Kidney epithelial cell (primary cell): ENCODE data around the gene QSOX2. TPM values are rescaled to one million over a fixed set of nuclear protein-coding genes. Genes with fewer than 3 reads are reported as not detected.

Experiments used
- DNase-seq: peaks from one replicate; pipeline ENCODE4 v3.0.0-alpha.2; 2010; ENCODE audit warnings: low read depth
- H3K27me3 ChIP-seq: 2 replicates; pipeline ENCODE4 v1.6.0; 2011; ENCODE audit warnings: low read length; ENCODE audit not compliant: control insufficient read depth, insufficient read depth
- H3K36me3 ChIP-seq: 2 replicates; pipeline ENCODE4 v1.5.1; 2011; ENCODE audit warnings: low read length; ENCODE audit not compliant: control insufficient read depth, insufficient read depth
- H3K4me3 ChIP-seq: 2 replicates; pipeline ENCODE4 v1.5.1; 2011; ENCODE audit warnings: low read depth, mild to moderate bottlenecking, control low read depth, low read length
- total RNA-seq: library from RNA; depleted of rRNA; stranded (reverse); fragments of >200 nt; gene quantifications from 2 replicates; pipeline ENCODE4 v1.2.3, GENCODE V29; 2015
- TF ChIP-seq, protein P1 (sequence below): IDR thresholded peaks from 2 replicates; pipeline ENCODE4 v1.5.1; 2011; ENCODE audit warnings: mild to moderate bottlenecking, moderate library complexity, low read length, control low read depth, inconsistent platforms; ENCODE audit not compliant: insufficient read depth, poor library complexity, severe bottlenecking

Gene QSOX2
- total RNA-seq, 1 donor from 2014 or later: 17.3 TPM

DNA sequence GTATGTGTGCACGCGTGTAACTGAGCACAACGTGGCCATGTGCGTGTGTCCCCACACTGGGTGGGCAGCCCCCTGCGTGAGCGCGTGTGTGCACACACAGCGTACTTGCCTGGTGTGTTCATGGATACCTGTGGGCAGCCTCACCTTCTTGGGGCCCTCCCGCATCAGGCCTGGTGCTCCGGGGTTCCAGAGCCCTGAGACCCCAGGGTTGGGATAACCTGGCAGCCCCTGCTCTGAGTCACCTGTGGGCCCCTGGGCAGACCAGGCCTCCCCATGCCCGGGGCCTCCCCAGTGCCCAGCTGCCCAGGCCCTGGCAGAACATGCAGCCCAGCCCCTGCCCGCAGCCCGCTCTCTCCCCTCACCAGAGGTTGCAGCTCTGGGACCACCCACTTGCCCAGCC, 65.9 kb downstream of the QSOX2 start:
- no peak overlapping the region for H3K4me3 ChIP-seq
- H3K27me3 ChIP-seq: peaks cover 49% of the 10 kb centered on the region
- TF ChIP-seq, protein P1, sequence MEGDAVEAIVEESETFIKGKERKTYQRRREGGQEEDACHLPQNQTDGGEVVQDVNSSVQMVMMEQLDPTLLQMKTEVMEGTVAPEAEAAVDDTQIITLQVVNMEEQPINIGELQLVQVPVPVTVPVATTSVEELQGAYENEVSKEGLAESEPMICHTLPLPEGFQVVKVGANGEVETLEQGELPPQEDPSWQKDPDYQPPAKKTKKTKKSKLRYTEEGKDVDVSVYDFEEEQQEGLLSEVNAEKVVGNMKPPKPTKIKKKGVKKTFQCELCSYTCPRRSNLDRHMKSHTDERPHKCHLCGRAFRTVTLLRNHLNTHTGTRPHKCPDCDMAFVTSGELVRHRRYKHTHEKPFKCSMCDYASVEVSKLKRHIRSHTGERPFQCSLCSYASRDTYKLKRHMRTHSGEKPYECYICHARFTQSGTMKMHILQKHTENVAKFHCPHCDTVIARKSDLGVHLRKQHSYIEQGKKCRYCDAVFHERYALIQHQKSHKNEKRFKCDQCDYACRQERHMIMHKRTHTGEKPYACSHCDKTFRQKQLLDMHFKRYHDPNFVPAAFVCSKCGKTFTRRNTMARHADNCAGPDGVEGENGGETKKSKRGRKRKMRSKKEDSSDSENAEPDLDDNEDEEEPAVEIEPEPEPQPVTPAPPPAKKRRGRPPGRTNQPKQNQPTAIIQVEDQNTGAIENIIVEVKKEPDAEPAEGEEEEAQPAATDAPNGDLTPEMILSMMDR: no peak
- H3K36me3 ChIP-seq: no peaks in the 10 kb centered on the region
- no peak for DNase-seq

DNA sequence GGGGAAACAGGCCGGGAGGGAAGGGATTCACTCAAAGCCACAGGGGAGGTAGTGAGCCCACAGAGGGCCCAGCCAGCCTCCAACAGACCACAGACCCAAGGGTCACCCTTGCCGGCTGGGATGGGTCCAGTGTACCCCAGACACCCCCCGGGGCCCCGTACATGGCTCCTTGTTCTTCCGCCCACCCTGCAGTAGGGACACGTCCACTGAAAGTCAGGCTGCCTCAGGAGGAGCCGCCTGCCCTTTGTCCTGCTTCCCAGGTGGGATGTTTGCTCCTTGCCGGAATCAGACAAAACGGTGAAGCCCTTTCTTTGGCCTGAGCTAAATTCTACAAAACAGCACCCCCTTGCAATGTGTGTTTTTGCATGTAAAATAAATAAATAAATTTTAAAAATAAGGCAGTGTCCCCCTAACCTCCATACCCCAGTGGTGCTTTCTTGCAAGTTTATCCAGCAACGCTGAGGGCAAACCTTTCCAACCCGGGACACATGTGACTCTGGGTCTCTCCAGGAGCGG, 66.5 kb downstream of the QSOX2 start:
- no peak for DNase-seq
- Histone ChIP-seq H3K27me3 (peaks cover 49% of the 10 kb centered on the region), H3K36me3 (no peaks in the 10 kb centered on the region), H3K4me3 (no peak overlapping the region)
- TF ChIP-seq, protein P1: no peak

DNA sequence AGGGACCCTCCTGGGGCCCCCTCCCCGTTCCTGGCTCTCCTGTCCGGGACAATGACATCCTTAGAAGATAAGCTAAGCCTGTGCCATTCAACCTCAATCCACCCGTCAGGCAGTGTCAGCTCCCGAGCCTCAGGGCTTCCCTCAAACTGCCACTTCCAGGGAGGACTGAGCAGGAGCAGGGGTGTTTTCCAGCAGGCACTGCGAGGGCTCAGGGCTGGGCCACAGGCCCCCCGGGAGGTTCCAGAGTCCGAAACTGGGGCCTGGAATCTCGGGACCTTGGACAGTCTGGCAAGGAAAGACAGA, 66.9 kb downstream of the QSOX2 start:
- Histone ChIP-seq H3K27me3 (peaks cover 49% of the 10 kb centered on the region), H3K36me3 (no peaks in the 10 kb centered on the region), H3K4me3 (no peak overlapping the region)
- TF ChIP-seq, protein P1: no peak
- DNase-seq: no peak

DNA sequence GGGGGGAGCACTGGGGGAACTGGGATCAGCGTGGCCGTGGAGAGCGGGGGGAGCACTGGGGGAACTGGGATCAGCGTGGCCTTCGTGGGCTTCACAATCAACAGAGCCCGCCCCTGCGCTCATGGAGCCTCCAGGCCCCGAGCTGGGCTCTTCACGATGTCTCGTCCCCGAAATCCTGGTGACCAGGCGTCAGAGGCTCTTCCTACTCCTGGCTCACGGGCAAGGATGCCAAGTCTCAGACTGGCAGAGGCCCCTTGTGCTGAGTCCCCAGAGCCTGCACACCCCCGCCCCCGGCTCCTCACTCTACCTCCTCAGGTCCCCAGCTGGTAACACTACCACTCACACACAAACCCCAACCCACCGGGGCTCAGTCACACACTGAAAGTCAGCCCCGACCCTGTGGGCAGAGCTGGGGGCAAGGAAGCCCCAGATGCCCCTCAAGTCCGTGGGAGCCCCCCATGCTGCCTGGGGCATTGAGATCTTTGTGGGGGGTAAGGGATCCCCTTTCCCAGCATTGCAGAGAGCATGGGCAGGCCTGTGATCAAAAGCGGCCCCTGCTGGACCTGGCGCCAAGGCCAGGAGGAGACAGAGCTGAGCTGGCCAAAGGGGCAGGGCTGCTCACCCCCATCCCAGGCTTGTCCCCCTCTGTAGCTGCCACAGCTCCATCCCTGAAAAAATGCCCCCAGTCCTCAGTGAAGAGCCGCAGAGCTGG, 67.4 kb downstream of the QSOX2 start:
- H3K36me3 ChIP-seq: no peaks in the 10 kb centered on the region
- no peak overlapping the region for H3K4me3 ChIP-seq
- TF ChIP-seq, protein P1: no peak
- H3K27me3 ChIP-seq: peaks cover 53% of the 10 kb centered on the region
- DNase-seq: no peak

DNA sequence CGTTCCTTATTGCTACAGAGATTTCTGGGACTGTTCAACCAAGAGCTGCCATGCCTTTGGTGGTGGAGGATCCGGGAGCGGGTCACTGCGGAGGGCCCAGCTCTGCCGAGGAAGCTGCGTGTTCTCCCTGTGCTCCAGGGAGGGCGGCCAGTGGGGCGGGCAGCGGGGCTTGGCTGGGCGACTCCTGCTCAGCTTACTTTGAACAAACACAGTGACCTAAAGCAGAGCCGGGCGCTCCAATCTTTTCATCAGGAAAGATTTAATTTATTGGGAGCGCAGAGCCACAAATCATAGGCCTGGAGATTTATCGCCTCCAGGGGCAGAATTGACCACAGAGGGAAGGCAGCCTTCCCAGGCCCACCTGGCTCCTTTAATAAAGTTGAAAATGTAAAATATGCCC, 68.4 kb downstream of the QSOX2 start:
- H3K36me3 ChIP-seq: no peaks in the 10 kb centered on the region
- DNase-seq: no peak
- TF ChIP-seq, protein P1: no peak
- H3K27me3 ChIP-seq: peaks cover 55% of the 10 kb centered on the region
- no peak overlapping the region for H3K4me3 ChIP-seq

DNA sequence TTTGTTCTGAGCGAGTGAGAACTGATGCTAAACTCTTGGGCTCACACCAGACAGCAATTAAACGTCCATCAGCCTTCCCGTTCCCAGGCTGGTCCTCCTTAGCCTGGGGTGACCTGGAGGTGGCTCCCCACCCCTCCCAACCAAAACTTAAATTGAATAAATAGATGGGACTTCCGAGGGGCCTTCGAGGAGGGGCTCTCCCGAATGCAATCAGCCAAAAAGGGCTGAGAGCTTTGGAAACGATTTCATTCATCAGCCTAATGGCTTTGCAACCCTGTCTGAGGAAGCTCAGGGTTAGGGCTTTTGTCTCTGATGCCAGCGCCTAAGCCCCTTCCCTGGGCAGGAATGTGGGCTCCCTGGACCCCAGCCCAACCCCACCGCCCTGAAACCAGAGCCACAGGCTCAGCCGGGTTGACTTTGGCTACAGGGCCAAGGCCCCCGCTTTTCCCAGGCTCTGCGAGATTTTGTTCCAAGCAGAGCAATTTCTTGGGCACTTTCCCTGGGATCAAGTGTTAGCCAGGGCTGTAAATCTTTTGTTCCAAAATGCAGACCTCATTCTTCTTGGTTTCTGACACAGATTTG, 69.9 kb downstream of the QSOX2 start:
- H3K4me3 ChIP-seq: no peak overlapping the region
- no peaks in the 10 kb centered on the region for H3K36me3 ChIP-seq
- DNase-seq: no peak
- TF ChIP-seq, protein P1: no peak
- H3K27me3 ChIP-seq: peaks cover 61% of the 10 kb centered on the region
